ENCODE data around the gene ATP8B1.
"Not testable (repeated sequence)": the region's sequence is repeated elsewhere in the genome, so short reads cannot be mapped to it uniquely, and the experiment has no call there.

The ATP8B1 gene

GRCh38 chr18:57759650-57760049 lies 43.5 kb downstream of the ATP8B1 start:
- no peak for DNase-seq

GRCh38 chr18:57755473-57756067 lies 47.5 kb downstream of the ATP8B1 start:
- no peak for DNase-seq

GRCh38 chr18:57754577-57755338 lies 48.4 kb downstream of the ATP8B1 start:
- no peak for DNase-seq

GRCh38 chr18:57753063-57753462 lies 50.1 kb downstream of the ATP8B1 start:
- no peak for DNase-seq

- DNase-seq = no peak
Observed at GRCh38 chr18:57749604-57749970, 53.5 kb downstream of the ATP8B1 start.

GRCh38 chr18:57748770-57749603 lies 54.1 kb downstream of the ATP8B1 start:
- peak; percentile 77 for DNase-seq

GRCh38 chr18:57747809-57748680 lies 55.1 kb downstream of the ATP8B1 start:
- no peak for DNase-seq

GRCh38 chr18:57744211-57744694 lies 58.9 kb downstream of the ATP8B1 start:
- no peak for DNase-seq

- no peak for DNase-seq
Observed at GRCh38 chr18:57743008-57743407, 60.1 kb downstream of the ATP8B1 start.

GRCh38 chr18:57741273-57741672 lies 61.8 kb downstream of the ATP8B1 start:
- DNase-seq = no peak

- DNase-seq = no peak
Observed at GRCh38 chr18:57738078-57738477, 65.0 kb downstream of the ATP8B1 start.

- no peak for DNase-seq
Observed at GRCh38 chr18:57737400-57738060, 65.6 kb downstream of the ATP8B1 start.

GRCh38 chr18:57735042-57735441 lies 68.1 kb downstream of the ATP8B1 start:
- not testable (repeated sequence) for DNase-seq

GRCh38 chr18:57733861-57734260 lies 69.3 kb downstream of the ATP8B1 start:
- DNase-seq = no peak

GRCh38 chr18:57730146-57730545 lies 73.0 kb downstream of the ATP8B1 start:
- DNase-seq = no peak

GRCh38 chr18:57728941-57729511 lies 74.1 kb downstream of the ATP8B1 start:
- DNase-seq = no peak

GRCh38 chr18:57727952-57728807 lies 74.9 kb downstream of the ATP8B1 start:
- no peak for DNase-seq

- DNase-seq = not testable (repeated sequence)
Observed at GRCh38 chr18:57719211-57719935, 83.7 kb downstream of the ATP8B1 start.

GRCh38 chr18:57716549-57716948 lies 86.6 kb downstream of the ATP8B1 start:
- no peak for DNase-seq

- no peak for DNase-seq
Observed at GRCh38 chr18:57715671-57716070, 87.4 kb downstream of the ATP8B1 start.

Measured in NCI-H345 (cell line).